ENCODE results near the gene DCLK3. TPM values are rescaled to one million over a fixed set of nuclear protein-coding genes. Genes with fewer than 3 reads are reported as not detected.

The DCLK3 gene
- total and polyA plus RNA-seq, 10 of the 15 experiments (the other 5 are each of a cell fraction or from before 2014, with no cell fraction given) = not detected

DNA sequence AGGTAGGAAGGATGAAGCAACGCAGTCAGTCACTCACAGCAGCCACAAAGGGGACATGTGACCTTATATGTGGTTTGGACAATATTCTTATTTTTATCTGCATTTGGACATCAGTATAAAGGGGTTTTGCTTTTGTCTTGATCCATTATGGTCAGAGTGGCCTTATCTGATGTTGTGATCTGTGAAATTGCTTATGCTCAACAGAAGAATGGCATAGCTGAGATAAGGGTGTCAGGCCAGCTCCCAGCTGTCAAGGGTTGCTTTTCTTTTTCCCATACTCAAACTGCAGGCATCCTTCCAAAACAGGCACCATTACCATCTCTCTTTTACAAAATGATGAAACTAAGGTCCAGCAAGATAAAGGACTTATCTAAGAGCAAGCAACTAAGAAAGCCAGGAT, 28.1 kb downstream of the DCLK3 start (continued):
- no peak for TF ChIP-seq PRDM15 (CRISPR knock-in tag; IDR thresholded peaks at IDR 0.05)
- TF ChIP-seq, protein P1, sequence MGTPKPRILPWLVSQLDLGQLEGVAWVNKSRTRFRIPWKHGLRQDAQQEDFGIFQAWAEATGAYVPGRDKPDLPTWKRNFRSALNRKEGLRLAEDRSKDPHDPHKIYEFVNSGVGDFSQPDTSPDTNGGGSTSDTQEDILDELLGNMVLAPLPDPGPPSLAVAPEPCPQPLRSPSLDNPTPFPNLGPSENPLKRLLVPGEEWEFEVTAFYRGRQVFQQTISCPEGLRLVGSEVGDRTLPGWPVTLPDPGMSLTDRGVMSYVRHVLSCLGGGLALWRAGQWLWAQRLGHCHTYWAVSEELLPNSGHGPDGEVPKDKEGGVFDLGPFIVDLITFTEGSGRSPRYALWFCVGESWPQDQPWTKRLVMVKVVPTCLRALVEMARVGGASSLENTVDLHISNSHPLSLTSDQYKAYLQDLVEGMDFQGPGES (IDR thresholded peaks at IDR 0.05) = no peak

DNA sequence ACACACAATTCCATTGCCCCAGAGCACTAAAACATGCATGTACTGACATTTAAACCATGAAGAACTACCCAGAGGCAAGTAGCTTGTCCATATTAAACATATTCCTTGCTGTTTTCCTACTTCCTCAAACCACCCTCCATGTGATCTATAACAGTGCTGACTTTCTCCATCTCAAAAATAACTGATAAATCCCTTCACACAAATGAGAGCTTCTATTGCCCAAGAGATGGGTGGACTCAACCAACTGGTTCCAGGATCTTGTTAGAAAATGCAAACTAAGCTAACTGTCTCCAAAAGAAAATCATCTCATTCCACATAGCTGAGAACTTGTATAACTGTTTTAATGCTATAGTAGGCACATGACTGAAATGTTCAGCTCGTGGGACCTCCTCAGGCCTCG, 29.6 kb downstream of the DCLK3 start:
- H3K79me2 ChIP-seq (ENCODE audit: control insufficient read depth, insufficient read depth, low read length) = no peaks in the 10 kb centered on the region
- no peaks in the 10 kb centered on the region for H3K36me3 ChIP-seq (ENCODE audit: control insufficient read depth in 2 of 2, insufficient read depth in 2 of 2, low read length in 1 of 2)
- 2% methylated on average over 2 of the region's 2 CpGs for WGBS (ENCODE audit: insufficient coverage, insufficient replicate concordance, low lambda C conversion rate, missing lambda C conversion rate)
- H3K27me3 ChIP-seq (replicated peaks in 1 of 2; ENCODE audit: control insufficient read depth in 2 of 2, insufficient read depth in 2 of 2, low read length in 1 of 2) = peaks cover 0 to 2% of the 10 kb centered on the region in 2 experiments; a peak in 1 of 4 replicates
- ChIA-PET CTCF (interaction anchor here (0.9 to 8.9 kb wide), 2 partner anchors 32 to 224 kb away, joined by 3 to 68 read pairs; no protein-coding TSS in a partner anchor), SMC1A (ENCODE audit: uncharacterized antibody, unreplicated experiment) (interaction anchor here (1.4 to 3.6 kb wide), 4 partner anchors 10 to 224 kb away, joined by 3 to 25 read pairs (median 10); no protein-coding TSS in a partner anchor), RAD21 (ENCODE audit: unreplicated experiment) (interaction anchor here (0.7 to 1.7 kb wide), 2 partner anchors 134 to 223 kb away, joined by 3 to 11 read pairs; no protein-coding TSS in a partner anchor), POLR2A (no interaction called here)
- H3K9me3 ChIP-seq (replicated peaks; ENCODE audit: control insufficient read depth, insufficient read depth, low read length) = no peaks in the 10 kb centered on the region
- TF ChIP-seq SUPT20H (IDR thresholded peaks at IDR 0.05; ENCODE audit: borderline replicate concordance, control insufficient read depth, low read depth, low read length) (no peak), USF2 (IDR thresholded peaks at IDR 0.05; ENCODE audit: borderline replicate concordance, low read depth, low read length) (no peak), SMC3 (IDR thresholded peaks at IDR 0.05; ENCODE audit: borderline replicate concordance, low read length) (no peak), ATF7 (IDR thresholded peaks at IDR 0.05; ENCODE audit: low read depth) (no peak), GABPA (IDR thresholded peaks at IDR 0.05; ENCODE audit: low read depth) (no peak), ZNF207 (IDR thresholded peaks at IDR 0.05; ENCODE audit: borderline replicate concordance) (no peak)
- H3K4me2 ChIP-seq (ENCODE audit: control insufficient read depth, insufficient read depth) = no peak overlapping the region
- no peak overlapping the region for H3K4me3 ChIP-seq
- FAIRE-seq (no peak), DNase-seq (ENCODE audit: low read depth, low spot score) (no peak), ATAC-seq (no peak)
- no peak overlapping the region for H3K27ac ChIP-seq (ENCODE audit: control insufficient read depth, insufficient read depth)
- no peaks in the 10 kb centered on the region for H4K20me1 ChIP-seq (ENCODE audit: control insufficient read depth, insufficient read depth)
- no peaks in the 10 kb centered on the region for H3K4me1 ChIP-seq (ENCODE audit: control insufficient read depth, insufficient read depth, low read length)
- intact Hi-C loops (cut with micrococcal nuclease; ENCODE audit: unreplicated experiment) (no loop called here), in situ Hi-C loops (cut with MboI) (loop anchor here (10.0 to 25.0 kb wide), 2 partner anchors 130 to 1053 kb away; no protein-coding TSS in a partner anchor)
- no peak overlapping the region for H2AFZ ChIP-seq (ENCODE audit: control insufficient read depth, low read depth, low read length)
- H3K9ac ChIP-seq (ENCODE audit: control insufficient read depth, insufficient read depth, low read length) = no peak overlapping the region
- BruUV-seq (replicated peaks) = no TSS peak
